NT2/D1 (cell line): Measurements from ENCODE around the gene GLUD2.

Experiments
- SUZ12 ChIP-seq: IDR thresholded peaks from 2 replicates; pipeline ENCODE4 v1.6.1; 2011; ENCODE audit not compliant: insufficient read length, insufficient read depth; ENCODE audit errors: extremely low read depth
- YY1 ChIP-seq: IDR thresholded peaks from 2 replicates; pipeline ENCODE4 v1.6.1; 2011; ENCODE audit not compliant: insufficient read length, insufficient read depth

- no peak for TF ChIP-seq YY1
- no peak for TF ChIP-seq SUZ12
Measured at GRCh38 chrX:121064579-121064978, 17.2 kb downstream of the GLUD2 start.
